H1 (cell line): ENCODE data around the gene GRIA2. TPM values are rescaled to one million over a fixed set of nuclear protein-coding genes. Genes with fewer than 3 reads are reported as not detected.

Source experiments
- CTCF ChIA-PET: fragments of 300-600 bp; sonication (Branson Sonifier 250); formaldehyde crosslinking; loops from one replicate; lab custom pipeline; 2021; ENCODE audit not compliant: partially characterized antibody; lab: Charles Lee
- POLR2A ChIA-PET: fragments of 300-600 bp; sonication (Branson Sonifier 250); formaldehyde crosslinking; loops from one replicate; lab custom pipeline; 2021; ENCODE audit warnings: inconsistent platforms; ENCODE audit not compliant: partially characterized antibody; lab: Charles Lee
- DNase-seq, 2 experiments: peaks; one replicate each; pipeline versions ENCODE4 v3.0.0 to v3.0.0-alpha.2; 2010 to 2022; ENCODE audit warnings: low spot score in 2 of 2, low read depth in 1 of 2, mixed read lengths in 1 of 2
- FAIRE-seq: peaks from 2 replicates; lab custom pipeline; 2011; peaks lifted over from hg19 to GRCh38; lab: Jason Lieb, UNC
- H2AFZ ChIP-seq: 2 replicates; pipeline ENCODE4 v1.8.1; 2012; ENCODE audit warnings: low read length, inconsistent platforms
- H2AK5ac ChIP-seq: 2 replicates; pipeline ENCODE4 v1.6.1; 2013; ENCODE audit warnings: low read depth, low read length
- H2BK120ac ChIP-seq: replicated peaks from 2 replicates; pipeline ENCODE3; 2013; ENCODE audit warnings: low read depth, low read length, inconsistent platforms
- H2BK12ac ChIP-seq: 2 replicates; pipeline ENCODE4 v1.6.1; 2013; ENCODE audit warnings: low read depth, low read length
- H2BK15ac ChIP-seq: 2 replicates; pipeline ENCODE4 v1.6.1; 2013; ENCODE audit warnings: low read length
- H2BK20ac ChIP-seq: 2 replicates; pipeline ENCODE4 v1.6.1; 2013; ENCODE audit warnings: low read length
- H2BK5ac ChIP-seq: 2 replicates; pipeline ENCODE4 v1.6.1; 2013; ENCODE audit warnings: low read depth, low read length
- H3K14ac ChIP-seq: 2 replicates; pipeline ENCODE4 v1.6.1; 2013; ENCODE audit warnings: inconsistent platforms; ENCODE audit not compliant: insufficient read length
- H3K18ac ChIP-seq: 2 replicates; pipeline ENCODE4 v1.6.1; 2013; ENCODE audit warnings: low read length; ENCODE audit errors: extremely low read depth
- H3K23ac ChIP-seq: 2 replicates; pipeline ENCODE4 v1.6.1; 2013; ENCODE audit warnings: inconsistent platforms; ENCODE audit not compliant: insufficient read length
- H3K23me2 ChIP-seq: 2 replicates; pipeline ENCODE4 v1.6.1; 2013; ENCODE audit warnings: low read depth, low read length
- H3K27ac ChIP-seq: 2 replicates; pipeline ENCODE4 v1.6.1; 2011; ENCODE audit warnings: low read depth, low read length, inconsistent platforms
- H3K27me3 ChIP-seq, 4 experiments: replicated peaks in 1 of 4; 1 replicate in 1 of 4; 2 replicates in 3 of 4; pipeline versions ENCODE4 v1.6.1 to v1.8.1; 2011 to 2013; ENCODE audit warnings: low read length in 3 of 4, mild to moderate bottlenecking in 3 of 4, inconsistent platforms in 2 of 4, mixed read lengths in 2 of 4, moderate library complexity in 1 of 4; ENCODE audit not compliant: control insufficient read depth in 3 of 4, insufficient read depth in 3 of 4; ENCODE audit errors: extremely low read depth in 1 of 4
- H3K36me3 ChIP-seq, 4 experiments: 2 replicates each; pipeline versions ENCODE4 v1.6.1 to v1.8.1; 2011 to 2013; ENCODE audit warnings: mild to moderate bottlenecking in 4 of 4, low read length in 3 of 4, moderate library complexity in 2 of 4, control low read depth in 1 of 4, inconsistent platforms in 1 of 4; ENCODE audit not compliant: insufficient read depth in 4 of 4, control insufficient read depth in 2 of 4
- H3K4ac ChIP-seq: replicated peaks from 2 replicates; pipeline ENCODE3; 2013; ENCODE audit warnings: low read length, low read depth, mixed read lengths, inconsistent platforms; ENCODE audit not compliant: insufficient read length
- H3K4me1 ChIP-seq, 4 experiments: replicated peaks in 1 of 4; 1 replicate in 1 of 4; 2 replicates in 3 of 4; pipeline versions ENCODE4 v1.6.1 to v1.8.1; 2011 to 2013; ENCODE audit warnings: low read length in 3 of 4, inconsistent platforms in 2 of 4, mixed read lengths in 1 of 4; ENCODE audit not compliant: insufficient read depth in 4 of 4, control insufficient read depth in 3 of 4
- H3K4me2 ChIP-seq, 2 experiments: 2 replicates each; pipeline versions ENCODE4 v1.6.1 to v1.8.1; 2011 to 2013; ENCODE audit warnings: low read depth in 2 of 2, low read length in 2 of 2, control low read depth in 1 of 2, inconsistent platforms in 1 of 2, mild to moderate bottlenecking in 1 of 2; ENCODE audit not compliant: insufficient read depth in 1 of 2
- H3K4me3 ChIP-seq, 4 experiments: fragments of 200-600, 300-600 bp in 1 of 4; sonication (generic), shearing (Covaris generic), sonication (Bioruptor Twin) in 1 of 4; 2 replicates each; pipeline versions ENCODE4 v1.5.1 to v1.8.1; 2011 to 2016; ENCODE audit warnings: low read length in 4 of 4, low read depth in 3 of 4, control low read depth in 2 of 4, inconsistent platforms in 2 of 4, mild to moderate bottlenecking in 2 of 4, mixed read lengths in 1 of 4, moderate library complexity in 1 of 4; ENCODE audit not compliant: insufficient read depth in 2 of 4; ENCODE audit errors: extremely low read depth in 1 of 4
- H3K56ac ChIP-seq: replicated peaks from 2 replicates; pipeline ENCODE3; 2013; ENCODE audit warnings: low read depth, mild to moderate bottlenecking, mixed read lengths, low read length, inconsistent platforms; ENCODE audit not compliant: insufficient read length
- H3K79me1 ChIP-seq: 2 replicates; pipeline ENCODE4 v1.6.1; 2013; ENCODE audit warnings: low read depth, low read length, control low read depth
- H3K79me2 ChIP-seq, 2 experiments: 2 replicates each; pipeline versions ENCODE4 v1.6.1 to v1.8.1; 2012 to 2013; ENCODE audit warnings: low read length in 2 of 2, mild to moderate bottlenecking in 2 of 2, inconsistent platforms in 1 of 2; ENCODE audit not compliant: insufficient read depth in 2 of 2, control insufficient read depth in 1 of 2
- H3K9ac ChIP-seq, 4 experiments: replicated peaks in 1 of 4; 1 replicate in 1 of 4; 2 replicates in 3 of 4; pipeline versions ENCODE4 v1.6.1 to v1.8.1; 2011 to 2013; ENCODE audit warnings: low read depth in 3 of 4, low read length in 3 of 4, control low read depth in 2 of 4, mild to moderate bottlenecking in 2 of 4, moderate library complexity in 2 of 4, inconsistent platforms in 1 of 4; ENCODE audit errors: extremely low read depth in 1 of 4
- H3K9me3 ChIP-seq, 2 experiments: 2 replicates each; pipeline versions ENCODE4 v1.6.1 to v1.8.1; 2012 to 2013; ENCODE audit warnings: mild to moderate bottlenecking in 2 of 2, moderate library complexity in 2 of 2, control low read depth in 1 of 2, inconsistent platforms in 1 of 2, low read depth in 1 of 2, low read length in 1 of 2, mixed read lengths in 1 of 2; ENCODE audit not compliant: insufficient read depth in 2 of 2
- H4K20me1 ChIP-seq, 2 experiments: replicated peaks in 1 of 2; 2 replicates each; pipeline versions ENCODE3 to v1.8.1; 2011 to 2013; ENCODE audit warnings: inconsistent platforms in 2 of 2, low read length in 2 of 2, mild to moderate bottlenecking in 1 of 2; ENCODE audit not compliant: insufficient read depth in 2 of 2, control insufficient read depth in 1 of 2
- H4K5ac ChIP-seq: 2 replicates; pipeline ENCODE4 v1.6.1; 2013; ENCODE audit warnings: low read length, low read depth, mixed read lengths, inconsistent platforms; ENCODE audit not compliant: insufficient read length
- H4K8ac ChIP-seq: 2 replicates; pipeline ENCODE4 v1.8.0; 2013; ENCODE audit warnings: mild to moderate bottlenecking, moderate library complexity, low read length, inconsistent platforms; ENCODE audit not compliant: insufficient read depth; ENCODE audit errors: extremely low read depth
- H4K91ac ChIP-seq: replicated peaks from 2 replicates; pipeline ENCODE3; 2013; ENCODE audit warnings: low read length, mixed read lengths, inconsistent platforms; ENCODE audit not compliant: insufficient read length
- SRF ChIP-seq: IDR thresholded peaks from 2 replicates; pipeline ENCODE4 v1.6.1; 2011; ENCODE audit warnings: mild to moderate bottlenecking, low read depth, low read length, moderate library complexity
- TAF7 ChIP-seq: optimal IDR thresholded peaks from 2 replicates; pipeline ENCODE3; 2011; ENCODE audit warnings: low read depth, mild to moderate bottlenecking, inconsistent platforms, low read length, moderate library complexity, borderline replicate concordance
- ZNF274 ChIP-seq: IDR thresholded peaks from 2 replicates; pipeline ENCODE4 v1.7.0; 2012; ENCODE audit warnings: low read length, borderline replicate concordance; ENCODE audit errors: extremely low read depth
- polyA plus RNA-seq, 7 experiments: library from polyadenylated mRNA; depleted of rRNA in 3 of 7; stranded (reverse) in 5 of 7; unstranded in 2 of 7; fragments of >200 nt in 5 of 7; fragments of 200-250 nt in 2 of 7; gene quantifications; 1 replicate in 5 of 7; 2 replicates in 1 of 7; 4 replicates in 1 of 7; pipeline versions ENCODE4 v1.2.1 to v1.2.3, GENCODE V29; 2011 to 2013; ENCODE audit warnings: missing spikeins in 2 of 7, mixed read lengths in 2 of 7
- total RNA-seq: library from RNA; stranded (reverse); fragmentation: NEBNext Ultra II Directional; extraction: Animal tissue kit (Norgen Biotek cat#: 25700); gene quantifications from 2 replicates; pipeline ENCODE4 v1.2.1, GENCODE V29; 2021

The GRIA2 gene
- total and polyA plus RNA-seq, 2 of the 8 experiments (the other 6 are each of a cell fraction or from before 2014, with no cell fraction given), result not detected

DNA sequence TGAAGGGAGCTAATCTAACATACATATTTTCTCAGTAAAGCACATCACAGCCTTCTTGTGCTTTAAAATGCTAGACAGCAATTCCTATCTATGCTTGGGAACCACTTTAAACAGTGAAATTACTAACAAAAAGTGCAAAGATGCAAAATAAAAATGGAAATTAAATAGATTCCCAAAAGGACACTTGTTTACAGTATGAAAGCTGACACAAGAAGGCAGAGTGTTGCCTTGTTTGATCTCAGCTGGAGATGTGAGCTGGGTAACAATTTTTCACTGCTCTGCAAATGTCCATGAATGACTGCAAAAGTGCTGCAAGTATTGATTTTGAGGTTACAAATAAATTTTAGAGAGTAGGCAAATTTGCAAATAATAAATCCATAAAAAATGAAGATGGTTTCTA, 22.3 kb downstream of the GRIA2 start:
- H3K27ac ChIP-seq, result no peak overlapping the region
- no peak overlapping the region for H3K9ac ChIP-seq
- H3K23me2 ChIP-seq, result no peaks in the 10 kb centered on the region
- H2BK5ac ChIP-seq, result no peak overlapping the region
- H3K14ac ChIP-seq, result no peak overlapping the region
- no peak overlapping the region for H2BK15ac ChIP-seq
- no peak overlapping the region for H3K4ac ChIP-seq
- H2AFZ ChIP-seq, result no peak overlapping the region
- H4K20me1 ChIP-seq, result no peaks in the 10 kb centered on the region
- H3K36me3 ChIP-seq, result no peaks in the 10 kb centered on the region
- POLR2A ChIA-PET, result no interaction called here
- no peak overlapping the region for H4K91ac ChIP-seq
- H2BK20ac ChIP-seq, result no peak overlapping the region
- no peak overlapping the region for H3K4me2 ChIP-seq
- no peak overlapping the region for H3K23ac ChIP-seq
- no peak overlapping the region for H3K56ac ChIP-seq
- no peak overlapping the region for H3K4me3 ChIP-seq
- no peak for FAIRE-seq
- H2AK5ac ChIP-seq, result no peak overlapping the region
- no peaks in the 10 kb centered on the region for H3K79me1 ChIP-seq
- H3K9me3 ChIP-seq, result no peaks in the 10 kb centered on the region
- no peaks in the 10 kb centered on the region; a peak in 2 of 7 replicates for H3K27me3 ChIP-seq
- no peak for DNase-seq
- H2BK12ac ChIP-seq, result no peak overlapping the region
- H3K79me2 ChIP-seq, result no peaks in the 10 kb centered on the region
- H3K4me1 ChIP-seq, result peaks cover 0 to 2% (median 0%) of the 10 kb centered on the region in 4 experiments; a peak in 1 of 7 replicates
- H3K18ac ChIP-seq, result no peak overlapping the region
- H4K8ac ChIP-seq, result no peak overlapping the region
- no peak overlapping the region for H4K5ac ChIP-seq
- H2BK120ac ChIP-seq, result no peak overlapping the region
- CTCF ChIA-PET, result interaction anchor here (0.7 to 1.8 kb wide), 4 partner anchors 13 to 198 kb away, joined by 3 to 5 read pairs (median 4); no protein-coding TSS in a partner anchor
- TF ChIP-seq ZNF274 (no peak), TAF7 (no peak), SRF (no peak)
